HK-2 (cell line): Measurements from ENCODE around the gene DRD4.

Experiments
- DNase-seq: peaks from one replicate; pipeline ENCODE4 v3.0.0-alpha.2; 2018; ENCODE audit not compliant: unreplicated experiment

The DRD4 gene

GRCh38 chr11:636511-637332 lies at the start of gene DRD4:
TSS of gene DRD4 (plus strand) at chr11:637269. CDS start at chr11:637305, 36 bp downstream.
- no peak for DNase-seq

GRCh38 chr11:587546-587945 lies 49.5 kb upstream of the DRD4 start:
- DNase-seq = no peak

GRCh38 chr11:587978-588380 lies 49.1 kb upstream of the DRD4 start:
- peak; percentile 82 for DNase-seq

GRCh38 chr11:589798-590197 lies 47.3 kb upstream of the DRD4 start:
- no peak for DNase-seq

GRCh38 chr11:590997-591396 lies 46.1 kb upstream of the DRD4 start:
- no peak for DNase-seq

GRCh38 chr11:592501-592900 lies 44.6 kb upstream of the DRD4 start:
- DNase-seq = no peak

GRCh38 chr11:592918-593317 lies 44.2 kb upstream of the DRD4 start:
- DNase-seq = no peak

- DNase-seq = no peak
These were observed 43.7 kb upstream of the DRD4 start for GRCh38 chr11:593347-593746.

GRCh38 chr11:595400-595799 lies 41.7 kb upstream of the DRD4 start:
- no peak for DNase-seq

GRCh38 chr11:596374-596773 lies 40.7 kb upstream of the DRD4 start:
- DNase-seq = no peak

GRCh38 chr11:597166-597725 lies 39.8 kb upstream of the DRD4 start:
- DNase-seq = no peak

- DNase-seq = no peak
These were observed 38.9 kb upstream of the DRD4 start for GRCh38 chr11:598005-598680.

GRCh38 chr11:601573-602245 lies 35.4 kb upstream of the DRD4 start:
- no peak for DNase-seq

- DNase-seq = no peak
These were observed 33.9 kb upstream of the DRD4 start for GRCh38 chr11:603154-603553.

- DNase-seq = no peak
These were observed 31.6 kb upstream of the DRD4 start for GRCh38 chr11:605286-606129.

- DNase-seq = no peak
These were observed 30.8 kb upstream of the DRD4 start for GRCh38 chr11:606245-606644.

- no peak for DNase-seq
These were observed 29.9 kb upstream of the DRD4 start for GRCh38 chr11:607020-607780.

- no peak for DNase-seq
These were observed 29.0 kb upstream of the DRD4 start for GRCh38 chr11:607971-608659.

GRCh38 chr11:608791-609251 lies 28.2 kb upstream of the DRD4 start:
- no peak for DNase-seq

- no peak for DNase-seq
These were observed 27.7 kb upstream of the DRD4 start for GRCh38 chr11:609341-609811.
